ENCODE results near the gene TMEM266.
A peak's percentile ranks its signal among the peaks of the same experiment; 100 is the strongest.

TMEM266 gene

GRCh38 chr15:76162784-76163456 lies 103.1 kb downstream of the TMEM266 start:
- DNase-seq = no peak

- DNase-seq = peak; percentile 31
Observed at GRCh38 chr15:76163457-76164295, 103.9 kb downstream of the TMEM266 start.

GRCh38 chr15:76164602-76165001 lies 104.8 kb downstream of the TMEM266 start:
- DNase-seq = no peak

GRCh38 chr15:76165951-76166350 lies 106.2 kb downstream of the TMEM266 start:
- DNase-seq = no peak

- no peak for DNase-seq
Observed at GRCh38 chr15:76168237-76168984, 108.6 kb downstream of the TMEM266 start.

GRCh38 chr15:76169018-76169417 lies 109.2 kb downstream of the TMEM266 start:
- no peak for DNase-seq

GRCh38 chr15:76169911-76170800 lies 110.4 kb downstream of the TMEM266 start:
- DNase-seq = peak; percentile 37

- no peak for DNase-seq
Observed at GRCh38 chr15:76172782-76173181, 113.0 kb downstream of the TMEM266 start.

- no peak for DNase-seq
Observed at GRCh38 chr15:76173317-76173834, 113.6 kb downstream of the TMEM266 start.

GRCh38 chr15:76174654-76175053 lies 114.9 kb downstream of the TMEM266 start:
- DNase-seq = no peak

GRCh38 chr15:76175442-76175841 lies 115.7 kb downstream of the TMEM266 start:
- DNase-seq = no peak

- DNase-seq = no peak
Observed at GRCh38 chr15:76176059-76176458, 116.3 kb downstream of the TMEM266 start.

GRCh38 chr15:76176487-76177085 lies 116.8 kb downstream of the TMEM266 start:
- DNase-seq = no peak

GRCh38 chr15:76177491-76178040 lies 117.8 kb downstream of the TMEM266 start:
- peak; percentile 33 for DNase-seq

- no peak for DNase-seq
Observed at GRCh38 chr15:76178296-76179000, 118.7 kb downstream of the TMEM266 start.

- no peak for DNase-seq
Observed at GRCh38 chr15:76179023-76179422, 119.2 kb downstream of the TMEM266 start.

- DNase-seq = no peak
Observed at GRCh38 chr15:76180321-76180720, 120.5 kb downstream of the TMEM266 start.

- DNase-seq = no peak
Observed at GRCh38 chr15:76181705-76182107, 121.9 kb downstream of the TMEM266 start.

GRCh38 chr15:76183930-76184649 lies 124.3 kb downstream of the TMEM266 start:
- DNase-seq = no peak

GRCh38 chr15:76184650-76185035 lies 124.9 kb downstream of the TMEM266 start:
- no peak for DNase-seq
